HG03064 (cell line): ENCODE data around the gene PCNA.

Source experiments
- ATAC-seq: cut with Tn5 transposase; IDR thresholded peaks from one replicate; pipeline ENCODE4 v1.9.1; 2021; ENCODE audit warnings: low read depth; ENCODE audit not compliant: unreplicated experiment

Gene PCNA

DNA sequence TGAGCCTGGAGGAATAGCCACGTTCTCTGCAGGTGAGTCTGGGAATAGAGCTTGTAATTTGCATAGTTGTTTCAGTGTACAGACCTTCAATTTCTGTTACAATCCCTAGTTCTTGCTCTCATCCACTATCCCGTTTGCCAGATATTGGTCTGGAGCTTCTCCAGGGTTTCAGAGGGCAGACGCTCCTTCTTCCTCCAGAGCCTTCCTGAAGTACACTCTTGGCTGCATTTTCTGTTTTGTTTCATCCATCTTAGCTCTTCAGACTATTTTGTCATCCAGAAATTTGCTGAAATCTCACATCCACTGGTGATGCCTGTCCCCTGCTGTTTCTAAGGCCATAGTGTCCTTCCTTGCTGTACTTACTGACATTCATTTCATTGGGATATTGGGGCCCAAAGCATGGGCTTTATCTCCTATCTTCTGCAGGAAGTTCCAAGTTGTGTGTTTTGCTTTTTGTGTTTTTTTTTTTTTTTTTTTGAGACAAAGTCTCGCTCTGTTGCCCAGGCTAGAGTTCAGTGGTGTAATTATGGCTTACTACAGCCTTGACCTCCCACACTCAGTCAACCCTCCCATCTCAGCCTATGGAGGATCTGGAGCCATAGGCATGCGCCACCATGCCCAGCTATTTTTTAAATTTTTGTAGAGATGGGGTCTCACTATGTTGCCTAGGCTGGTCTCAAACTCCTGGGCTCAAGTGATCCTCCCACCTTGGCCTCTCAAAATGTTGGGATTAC, 25.8 kb upstream of the PCNA start:
- no peak for ATAC-seq

DNA sequence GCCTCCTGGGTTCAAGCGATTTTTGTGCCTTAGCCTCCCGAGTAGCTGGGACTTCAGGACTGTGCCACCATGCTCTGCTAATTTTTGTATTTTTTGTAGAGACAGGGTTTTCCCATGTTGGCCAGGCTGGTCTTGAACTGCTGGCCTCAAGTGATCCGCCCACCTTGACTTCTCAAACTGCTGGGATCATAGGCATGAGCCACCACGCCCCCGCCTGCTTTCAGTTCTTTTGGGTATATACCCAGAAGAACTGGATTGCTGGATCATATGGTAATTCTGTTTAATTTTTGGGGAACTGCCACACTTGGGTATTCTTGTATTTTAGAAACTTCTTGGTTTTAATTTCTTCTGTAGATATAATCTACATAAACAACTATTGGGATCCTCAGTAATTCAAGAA, 24.1 kb upstream of the PCNA start:
- ATAC-seq: no peak

DNA sequence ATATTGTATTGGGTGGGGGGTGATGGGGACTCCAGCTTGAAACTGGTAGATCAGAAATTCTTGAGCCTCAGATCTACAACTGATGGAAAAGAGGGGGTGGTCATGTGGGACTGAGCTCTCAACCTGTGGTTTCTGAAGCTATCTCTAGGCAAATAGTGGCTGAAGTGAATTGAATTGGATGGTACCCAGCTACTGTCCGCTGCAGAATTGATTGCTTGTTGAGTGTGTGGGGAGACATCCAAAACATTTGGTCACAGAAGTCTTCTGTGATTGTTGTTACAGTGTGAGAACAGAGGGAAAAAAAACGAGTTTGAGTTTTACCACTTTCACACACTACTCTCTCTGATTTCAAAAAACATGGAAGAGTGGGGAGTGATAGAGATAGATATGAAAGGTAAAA, 21.9 kb upstream of the PCNA start:
- no peak for ATAC-seq

DNA sequence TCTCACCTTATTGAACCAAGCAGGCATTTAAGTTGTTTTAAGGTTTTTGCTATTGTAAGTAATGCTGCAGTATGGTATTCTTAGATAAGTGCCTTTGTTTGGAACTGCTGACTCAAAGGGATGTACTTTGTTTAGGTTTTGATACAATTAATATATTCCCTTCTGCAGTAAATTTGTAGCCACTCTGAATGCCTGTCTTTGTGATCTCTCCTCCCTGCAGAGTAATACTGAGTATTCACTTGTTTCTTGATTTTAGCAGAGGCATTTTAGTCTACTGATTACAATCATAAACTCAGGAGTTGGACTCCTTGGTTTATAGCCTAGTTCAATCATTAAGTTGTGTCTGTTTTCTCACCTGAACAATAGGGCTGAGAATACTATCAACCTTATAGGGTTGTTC, 20.4 kb upstream of the PCNA start:
- ATAC-seq: no peak

DNA sequence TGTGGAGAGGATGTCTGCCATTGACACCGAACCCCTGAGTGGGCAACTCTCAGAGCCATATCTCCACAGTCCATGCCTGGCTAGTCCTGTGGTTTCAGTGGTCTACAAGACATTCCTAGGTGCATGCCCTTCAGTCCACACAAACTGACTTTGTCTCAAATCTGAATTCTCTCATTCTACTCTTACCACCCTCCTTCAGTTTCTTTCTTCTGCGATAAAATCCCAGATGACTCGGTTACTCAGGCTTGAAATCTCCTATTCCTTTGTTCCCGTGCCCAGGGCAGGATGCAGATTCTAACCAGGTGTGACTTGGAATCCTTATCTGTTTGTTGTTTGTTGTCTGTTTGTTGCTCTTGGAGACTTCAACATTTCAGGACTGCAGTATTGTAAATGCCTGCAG, 16.3 kb upstream of the PCNA start:
- ATAC-seq: no peak

DNA sequence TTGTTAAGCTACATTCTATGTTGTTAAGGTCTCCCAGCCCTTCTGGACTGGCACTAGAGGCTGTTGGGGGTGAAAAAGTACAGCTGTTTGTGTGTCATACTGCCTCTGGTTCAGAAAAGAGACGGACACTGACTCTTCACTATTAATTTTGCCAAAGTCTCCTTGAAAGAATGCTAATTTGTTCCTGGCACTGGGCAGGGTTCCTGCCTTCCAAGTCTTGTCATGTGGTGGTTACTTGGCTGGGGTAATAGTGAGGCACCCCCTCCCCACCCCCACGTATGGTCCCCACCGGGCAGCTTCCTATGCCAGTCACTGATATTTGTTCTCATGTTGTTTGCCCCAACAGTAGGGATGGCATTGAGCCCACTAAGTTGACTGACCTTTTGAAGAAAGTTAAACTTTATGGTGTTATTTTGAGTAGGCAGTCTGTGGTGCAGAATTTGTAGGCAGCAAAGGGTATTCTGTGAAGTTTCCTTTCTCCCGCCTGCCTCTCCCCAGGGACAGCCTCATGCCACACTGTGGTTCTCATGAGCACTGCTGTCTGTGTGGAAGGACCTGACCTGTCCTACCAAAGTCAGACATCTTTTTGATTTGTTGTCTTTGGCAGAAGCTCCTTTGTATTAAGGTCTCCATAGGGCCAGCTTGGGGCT, 15.7 kb upstream of the PCNA start:
- ATAC-seq: no peak

DNA sequence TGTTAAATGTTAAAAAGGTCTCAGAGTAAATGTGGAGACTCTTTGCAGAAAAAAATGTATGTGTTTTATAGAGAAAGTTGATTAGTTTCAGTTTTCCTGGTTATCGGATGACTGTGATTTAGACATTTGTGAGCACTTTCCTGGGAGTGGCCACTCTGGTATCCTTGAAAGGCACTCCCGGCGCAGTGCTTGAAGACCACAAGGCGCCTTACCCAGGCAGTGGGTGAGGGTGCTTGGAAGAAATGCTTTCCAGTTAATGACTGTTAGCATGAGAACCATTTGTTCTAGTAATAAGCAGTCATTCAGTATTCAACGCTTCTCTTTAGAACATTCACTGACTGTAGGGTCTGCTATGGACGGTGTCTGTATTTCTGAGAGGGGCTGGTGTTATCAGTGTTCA, 14.2 kb upstream of the PCNA start:
- no peak for ATAC-seq

DNA sequence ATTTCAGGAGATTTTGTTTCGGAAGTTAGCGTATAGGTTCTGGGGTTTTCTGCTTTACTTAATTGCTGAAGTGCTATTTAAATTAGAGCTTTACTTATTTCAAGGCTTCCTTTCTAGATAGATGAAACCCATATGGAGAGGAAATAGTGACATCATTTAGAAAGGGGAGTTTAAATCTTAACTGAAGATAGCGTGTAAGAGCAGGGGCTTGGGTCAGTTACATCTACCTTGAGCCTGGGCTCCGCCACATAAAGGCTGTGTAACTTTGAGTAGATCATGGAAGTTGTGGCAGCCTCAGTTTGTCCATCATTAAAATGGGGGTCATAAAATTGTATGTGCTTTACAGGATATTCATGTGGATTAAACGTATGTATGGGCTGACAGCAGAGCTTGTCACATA, 11.7 kb upstream of the PCNA start:
- no peak for ATAC-seq

DNA sequence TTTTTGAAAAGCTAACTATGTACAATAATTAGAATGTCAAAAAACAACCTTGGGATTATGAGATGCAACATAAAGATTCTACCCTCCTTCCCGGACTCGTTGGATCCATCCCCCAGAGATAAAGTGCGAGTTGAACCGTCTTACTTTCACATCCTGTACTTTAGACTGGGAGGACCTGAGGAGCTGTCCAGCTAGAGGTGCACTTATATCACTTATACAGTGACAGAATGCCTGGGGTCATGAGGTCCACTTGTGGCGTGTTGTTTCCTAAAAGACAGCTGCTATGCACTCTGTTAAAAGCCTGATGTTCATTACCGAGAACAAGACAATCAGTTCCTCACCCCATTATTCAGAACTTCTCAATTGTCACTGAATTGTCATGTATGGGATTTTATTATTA, 9.1 kb upstream of the PCNA start:
- no peak for ATAC-seq

DNA sequence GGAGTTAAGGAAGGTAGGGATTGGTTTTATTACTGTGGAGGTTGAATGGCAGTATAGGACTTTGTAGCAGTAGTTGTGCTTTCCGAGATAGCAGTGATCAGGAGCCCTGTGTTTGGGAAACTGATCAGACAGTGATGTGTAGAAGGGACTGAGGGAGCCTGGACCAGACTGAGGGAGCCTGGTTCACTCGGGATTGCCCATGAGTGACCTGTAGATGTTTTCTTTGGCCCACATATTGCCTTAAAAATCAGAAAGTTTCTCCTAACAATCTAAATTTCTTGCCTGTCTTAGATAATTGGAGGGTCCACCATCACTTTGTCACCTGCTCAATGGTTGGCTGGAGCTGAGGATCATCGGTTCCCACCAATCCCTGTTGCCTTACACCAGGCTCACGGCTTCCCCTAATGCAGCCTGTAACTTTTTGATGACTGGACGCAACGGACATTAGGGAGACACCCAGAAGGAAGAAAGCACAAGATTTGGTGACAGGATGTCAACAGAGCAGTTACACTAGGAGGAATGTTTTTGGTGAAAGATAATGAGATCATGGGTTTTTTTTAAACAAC, 8.2 kb upstream of the PCNA start:
- no peak for ATAC-seq

DNA sequence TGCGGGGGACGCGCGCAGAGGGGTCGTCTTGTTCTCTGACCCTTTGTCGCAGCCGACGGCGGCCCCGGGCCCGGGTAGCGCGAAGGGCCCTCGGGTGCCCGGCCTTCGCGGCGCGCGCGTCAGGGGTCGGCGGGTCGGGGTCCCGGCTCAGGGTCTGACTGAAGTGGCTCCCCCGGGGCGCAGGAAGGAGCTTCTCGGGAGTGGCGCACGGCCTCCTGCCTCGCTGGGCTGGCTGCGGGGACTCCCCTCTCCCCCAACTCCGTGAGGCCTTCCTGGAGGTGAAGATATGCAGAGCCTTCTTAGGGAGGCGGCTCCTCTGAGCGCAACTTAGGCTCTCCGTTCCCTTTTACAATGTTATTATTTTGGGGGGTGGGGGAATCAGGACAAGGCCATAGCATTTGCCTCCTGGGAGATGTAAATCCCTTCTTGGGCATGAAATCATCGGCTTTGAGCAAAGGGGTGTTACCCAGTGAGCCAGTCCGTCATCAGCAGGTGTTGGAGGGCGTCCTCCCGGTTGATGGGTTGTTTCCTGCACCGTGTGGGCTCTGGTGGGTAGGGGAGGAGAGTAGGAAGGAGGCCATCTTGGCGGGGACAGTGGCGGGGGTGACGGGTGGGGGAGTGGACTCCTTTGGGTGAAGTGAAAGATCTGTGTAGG, 7.6 kb upstream of the PCNA start:
- peak; percentile 31 for ATAC-seq

DNA sequence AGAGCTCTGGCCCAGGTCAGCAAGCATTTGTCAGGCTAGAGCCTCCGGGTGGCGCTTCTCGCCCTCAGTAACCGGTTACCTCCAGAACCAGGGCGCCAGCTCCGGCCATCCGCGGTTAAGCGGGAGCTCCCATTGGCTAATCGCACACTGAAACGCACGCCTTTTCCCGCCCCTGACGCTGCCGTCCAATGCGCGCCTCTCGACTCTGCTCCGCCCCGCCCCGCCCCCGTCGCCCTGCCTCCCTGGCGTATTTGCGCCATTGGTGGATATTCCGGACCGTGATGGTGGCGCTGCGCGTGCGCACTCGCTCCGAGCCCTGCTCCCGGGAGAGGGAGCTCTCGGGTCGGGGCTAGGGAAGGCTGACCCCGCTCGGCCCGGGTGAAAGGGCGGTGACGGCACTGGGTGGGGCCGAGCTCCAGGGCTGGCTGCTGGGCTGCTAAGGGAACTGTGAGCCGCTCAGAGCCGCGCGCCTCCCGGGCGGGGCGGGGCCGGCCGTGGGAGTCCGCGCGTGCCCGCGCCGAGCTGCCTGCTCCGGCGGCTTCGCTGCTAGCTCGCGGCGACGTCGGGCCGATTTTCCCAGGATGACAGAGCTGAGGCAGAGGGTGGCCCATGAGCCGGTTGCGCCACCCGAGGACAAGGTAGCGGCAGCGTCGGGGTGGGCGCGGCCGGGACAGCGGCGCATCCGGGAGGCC, 6.9 kb upstream of the PCNA start, which contains the start of gene CDS2:
CDS2 (plus strand) TSS at position 497 of the 692 bp plus-strand sequence; CDS start at position 582, 85 bp downstream.
- ATAC-seq: peak; percentile 89

DNA sequence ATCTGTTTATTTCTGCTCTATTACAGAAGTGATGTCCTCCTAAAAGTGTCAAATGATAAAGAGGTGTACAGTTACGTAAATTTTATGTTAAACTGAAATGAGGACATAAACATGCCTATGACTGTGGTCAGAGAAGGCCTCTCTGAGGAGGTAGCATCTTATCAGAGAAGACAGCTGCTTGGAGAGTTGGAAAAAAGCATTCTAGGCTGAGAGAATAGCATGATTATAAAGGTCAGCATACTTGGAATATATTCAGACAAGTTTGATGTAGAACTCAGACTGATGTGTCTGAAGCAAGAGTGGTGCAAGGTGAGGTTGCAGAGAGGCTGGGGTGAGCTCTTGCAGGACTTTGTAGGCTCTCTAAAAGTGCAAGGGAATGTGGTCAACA, 3.1 kb upstream of the PCNA start:
- no peak for ATAC-seq

DNA sequence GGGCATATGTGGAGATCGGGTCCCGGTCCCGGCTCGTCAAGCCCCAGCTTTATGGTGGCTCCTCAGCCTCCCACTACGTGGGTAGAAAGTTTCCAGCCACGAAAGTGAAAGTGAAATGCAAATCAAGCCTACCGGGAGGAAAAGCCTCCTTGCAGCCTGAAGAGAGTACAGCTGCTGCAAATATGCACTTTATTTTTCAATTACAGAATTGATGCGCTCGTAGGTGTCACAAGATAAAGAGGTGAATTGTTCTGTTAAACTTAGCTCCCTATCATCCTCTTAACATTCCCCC, 373 bp upstream of the PCNA start:
- ATAC-seq: no peak

DNA sequence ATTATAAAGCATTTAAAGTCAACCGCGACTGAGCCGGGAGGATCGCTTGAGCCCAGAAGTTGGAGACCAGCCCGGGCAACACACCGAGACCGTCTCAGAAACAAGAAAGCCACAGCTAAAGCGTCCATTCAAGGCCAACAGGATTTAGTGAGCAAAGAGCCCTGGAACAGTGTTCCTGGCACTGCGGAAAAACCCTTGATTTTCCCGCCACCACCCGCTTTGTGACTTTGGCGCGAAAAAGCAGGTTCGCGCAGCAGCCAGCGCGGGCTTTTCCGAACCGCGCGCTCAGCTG, 669 bp downstream of the PCNA start:
- ATAC-seq: no peak

DNA sequence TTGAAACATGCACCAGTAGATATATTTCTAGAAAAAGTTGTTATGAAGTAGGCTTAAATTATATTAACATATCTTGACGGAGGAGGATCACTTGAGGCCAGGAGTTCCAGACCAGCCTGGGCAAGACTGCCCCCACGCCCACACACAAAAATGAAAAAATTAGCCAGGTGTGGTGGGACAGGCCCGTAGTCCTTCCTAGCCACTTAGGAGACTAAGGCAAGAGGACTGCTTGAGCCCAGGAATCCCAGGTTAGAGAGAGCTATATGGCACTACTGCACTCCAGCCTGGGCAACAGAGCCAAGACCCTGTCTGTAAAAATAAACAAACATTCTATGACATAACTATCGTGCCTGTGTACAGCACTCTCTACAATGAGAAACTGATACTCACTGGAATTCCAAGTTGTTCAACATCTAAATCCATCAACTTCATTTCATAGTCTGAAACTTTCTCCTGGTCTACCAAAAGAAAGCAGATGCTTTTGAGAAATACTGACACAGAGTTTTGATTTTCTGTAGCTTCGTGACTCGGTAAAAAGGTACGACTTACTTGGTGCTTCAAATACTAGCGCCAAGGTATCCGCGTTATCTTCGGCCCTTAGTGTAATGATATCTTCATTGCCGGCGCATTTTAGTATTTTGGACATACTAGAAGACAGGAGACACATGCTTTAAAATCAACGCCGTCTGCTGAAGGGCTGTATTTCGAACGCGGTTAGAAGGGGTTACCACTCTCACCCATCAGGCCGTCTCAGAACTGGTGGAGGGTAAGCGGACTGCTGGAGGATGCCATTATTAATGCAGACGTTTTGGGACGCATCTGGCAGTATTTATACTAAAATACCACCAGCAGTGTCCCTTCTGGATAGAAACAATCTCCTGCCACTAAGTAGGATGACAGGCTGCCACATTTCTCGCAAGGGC, 1.3 kb downstream of the PCNA start:
- no peak for ATAC-seq

DNA sequence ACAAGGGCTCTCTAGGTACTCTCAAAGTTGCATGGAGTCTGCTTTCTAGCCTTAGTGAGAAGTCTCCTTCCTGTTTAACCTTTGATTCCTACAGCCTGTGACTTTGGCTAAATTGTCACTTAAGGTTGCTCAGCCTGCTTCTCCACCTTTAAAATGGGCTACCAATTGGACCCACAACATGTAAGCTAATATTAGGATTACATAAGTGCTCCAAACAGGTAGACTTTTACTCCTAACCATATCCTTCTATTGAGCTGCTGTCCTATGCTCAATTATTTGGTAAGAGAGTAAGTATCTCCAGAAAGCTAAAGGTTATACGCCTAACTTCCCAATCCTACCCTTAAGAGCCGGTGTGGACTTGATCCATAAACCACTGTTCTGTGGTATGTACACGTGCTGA, 2.9 kb downstream of the PCNA start:
- no peak for ATAC-seq

DNA sequence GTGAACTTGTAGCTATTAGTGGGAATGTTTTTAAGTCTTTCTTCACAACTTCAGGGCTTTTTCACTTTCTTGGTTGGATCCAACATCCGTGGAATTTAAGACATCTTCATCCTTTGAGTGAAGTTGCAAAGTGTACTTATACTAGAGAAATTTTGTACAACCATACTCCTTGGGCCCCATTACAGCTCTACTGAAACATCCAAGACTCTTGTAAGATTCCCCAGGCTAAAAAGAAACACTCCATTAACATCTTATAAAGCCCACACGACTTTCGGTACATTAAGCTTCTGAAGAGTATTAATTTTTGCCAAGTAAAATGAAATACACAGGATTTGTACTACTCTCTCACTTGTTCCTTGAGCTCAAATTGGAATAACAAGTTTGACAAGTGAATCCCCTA, 5.4 kb downstream of the PCNA start:
- ATAC-seq: no peak

DNA sequence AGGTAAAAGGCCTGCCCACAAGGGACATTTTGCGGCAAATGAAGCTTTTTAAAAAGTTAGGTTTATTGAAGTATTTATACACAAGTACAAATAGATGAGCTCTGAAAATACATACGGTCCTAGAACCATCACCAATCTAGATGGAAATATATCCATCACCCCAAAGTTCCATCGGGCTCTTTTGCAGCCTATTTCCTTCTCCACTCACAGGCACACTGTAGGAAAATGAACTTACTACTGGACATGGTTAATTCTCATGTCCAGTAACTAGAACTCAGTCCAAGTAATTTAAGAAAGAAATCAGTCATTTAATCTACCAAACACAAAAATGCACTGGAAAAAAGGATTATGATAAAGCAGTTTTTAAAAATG, 6.2 kb downstream of the PCNA start:
- ATAC-seq: no peak

DNA sequence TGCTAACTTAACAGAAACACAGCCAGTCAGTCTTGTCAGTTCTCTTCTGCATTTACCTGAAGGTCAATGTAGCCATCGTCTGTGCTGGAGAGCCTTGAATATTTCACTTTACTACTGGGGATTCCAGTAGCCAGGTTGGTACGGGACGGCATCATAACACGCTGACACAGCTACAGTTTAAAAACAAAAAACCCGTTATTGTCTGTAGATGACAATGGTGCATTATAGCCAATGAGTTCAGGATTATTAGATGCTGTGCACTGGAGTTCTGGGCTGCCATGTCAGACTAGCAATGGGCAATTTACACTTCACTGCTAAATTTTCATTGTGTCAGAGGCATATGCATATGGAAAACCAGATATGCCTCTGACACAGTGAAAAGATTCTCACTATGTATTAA, 10.5 kb downstream of the PCNA start:
- ATAC-seq: no peak

DNA sequence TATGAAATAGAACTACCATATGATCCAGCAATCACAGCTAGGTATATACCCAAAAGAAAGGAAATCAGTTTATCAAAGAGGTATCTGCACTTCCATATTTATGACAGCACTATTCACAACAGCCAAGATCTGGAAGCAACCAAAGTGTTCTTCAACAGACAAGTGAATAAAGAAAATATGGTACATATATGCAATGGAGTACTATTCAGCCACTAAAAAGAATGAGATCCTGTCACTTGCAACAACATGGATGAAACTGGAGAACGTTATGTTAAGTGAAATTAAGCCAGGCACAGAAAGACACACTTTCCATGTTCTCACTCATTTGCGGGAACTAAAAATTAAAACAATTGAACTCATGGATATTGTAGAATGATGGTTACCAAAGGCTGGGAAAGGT, 15.3 kb downstream of the PCNA start:
- ATAC-seq: no peak
